NCI-H2107 (cell line): ENCODE measurements around the gene USP7.
A peak's percentile ranks its signal among the peaks of the same experiment; 100 is the strongest.
"Not testable (repeated sequence)": the region's sequence is repeated elsewhere in the genome, so short reads cannot be mapped to it uniquely, and the experiment has no call there.

Experiments
- DNase-seq: peaks from one replicate; lab custom pipeline; 2025; lab: John Stamatoyannopoulos, UW

Gene USP7

GRCh38 chr16:8963821-8964441 lies at the start of gene USP7:
Gene USP7, minus strand, starts transcription at chr16:8963906. Its CDS starts 621 bp downstream, at chr16:8963285.
- DNase-seq, result peak; percentile 86

GRCh38 chr16:9013508-9013864 lies 49.8 kb upstream of the USP7 start:
- DNase-seq, result no peak

GRCh38 chr16:9012848-9013507 lies 49.3 kb upstream of the USP7 start:
- DNase-seq, result no peak

GRCh38 chr16:9012330-9012729 lies 48.6 kb upstream of the USP7 start:
- no peak for DNase-seq

GRCh38 chr16:9008601-9009260 lies 45.0 kb upstream of the USP7 start:
- DNase-seq, result peak; percentile 7

GRCh38 chr16:9007177-9007794 lies 43.6 kb upstream of the USP7 start:
- no peak for DNase-seq

- no peak for DNase-seq
Measured at GRCh38 chr16:9004183-9004582, 40.5 kb upstream of the USP7 start.

- DNase-seq, result no peak
Measured at GRCh38 chr16:9003763-9004162, 40.1 kb upstream of the USP7 start.

- DNase-seq, result no peak
Measured at GRCh38 chr16:9003322-9003721, 39.6 kb upstream of the USP7 start.

GRCh38 chr16:9002042-9002441 lies 38.3 kb upstream of the USP7 start:
- DNase-seq, result no peak

- no peak for DNase-seq
Measured at GRCh38 chr16:9000664-9001063, 37.0 kb upstream of the USP7 start.

- DNase-seq, result no peak
Measured at GRCh38 chr16:8999800-9000199, 36.1 kb upstream of the USP7 start.

GRCh38 chr16:8998108-8998507 lies 34.4 kb upstream of the USP7 start:
- no peak for DNase-seq

- DNase-seq, result no peak
Measured at GRCh38 chr16:8996891-8997290, 33.2 kb upstream of the USP7 start.

- no peak for DNase-seq
Measured at GRCh38 chr16:8990445-8990844, 26.7 kb upstream of the USP7 start.

GRCh38 chr16:8989099-8989878 lies 25.6 kb upstream of the USP7 start:
- no peak for DNase-seq

- no peak for DNase-seq
Measured at GRCh38 chr16:8986818-8987191, 23.1 kb upstream of the USP7 start.

- no peak for DNase-seq
Measured at GRCh38 chr16:8986111-8986510, 22.4 kb upstream of the USP7 start.

GRCh38 chr16:8982816-8983215 lies 19.1 kb upstream of the USP7 start:
- no peak for DNase-seq

- not testable (repeated sequence) for DNase-seq
Measured at GRCh38 chr16:8981901-8982300, 18.2 kb upstream of the USP7 start.

GRCh38 chr16:8976189-8976588 lies 12.5 kb upstream of the USP7 start:
- not testable (repeated sequence) for DNase-seq

GRCh38 chr16:8975039-8975438 lies 11.3 kb upstream of the USP7 start:
- no peak for DNase-seq
